H1 (cell line): ENCODE measurements around the gene WDR45. TPM values are rescaled to one million over a fixed set of nuclear protein-coding genes. Genes with fewer than 3 reads are reported as not detected.

Experiments
- CTCF ChIA-PET: fragments of 300-600 bp; sonication (Branson Sonifier 250); formaldehyde crosslinking; loops from one replicate; lab custom pipeline; 2021; ENCODE audit not compliant: partially characterized antibody; lab: Charles Lee
- POLR2A ChIA-PET: fragments of 300-600 bp; sonication (Branson Sonifier 250); formaldehyde crosslinking; loops from one replicate; lab custom pipeline; 2021; ENCODE audit warnings: inconsistent platforms; ENCODE audit not compliant: partially characterized antibody; lab: Charles Lee
- DNase-seq, 2 experiments: peaks; one replicate each; pipeline versions ENCODE4 v3.0.0 to v3.0.0-alpha.2; 2010 to 2022; ENCODE audit warnings: low spot score in 2 of 2, low read depth in 1 of 2, mixed read lengths in 1 of 2
- FAIRE-seq: peaks from 2 replicates; lab custom pipeline; 2011; peaks lifted over from hg19 to GRCh38; lab: Jason Lieb, UNC
- H2AFZ ChIP-seq: 2 replicates; pipeline ENCODE4 v1.8.1; 2012; ENCODE audit warnings: low read length, inconsistent platforms
- H2AK5ac ChIP-seq: 2 replicates; pipeline ENCODE4 v1.6.1; 2013; ENCODE audit warnings: low read depth, low read length
- H2BK120ac ChIP-seq: replicated peaks from 2 replicates; pipeline ENCODE3; 2013; ENCODE audit warnings: low read depth, low read length, inconsistent platforms
- H2BK12ac ChIP-seq: 2 replicates; pipeline ENCODE4 v1.6.1; 2013; ENCODE audit warnings: low read depth, low read length
- H2BK15ac ChIP-seq: 2 replicates; pipeline ENCODE4 v1.6.1; 2013; ENCODE audit warnings: low read length
- H2BK20ac ChIP-seq: 2 replicates; pipeline ENCODE4 v1.6.1; 2013; ENCODE audit warnings: low read length
- H2BK5ac ChIP-seq: 2 replicates; pipeline ENCODE4 v1.6.1; 2013; ENCODE audit warnings: low read depth, low read length
- H3K14ac ChIP-seq: 2 replicates; pipeline ENCODE4 v1.6.1; 2013; ENCODE audit warnings: inconsistent platforms; ENCODE audit not compliant: insufficient read length
- H3K18ac ChIP-seq: 2 replicates; pipeline ENCODE4 v1.6.1; 2013; ENCODE audit warnings: low read length; ENCODE audit errors: extremely low read depth
- H3K23ac ChIP-seq: 2 replicates; pipeline ENCODE4 v1.6.1; 2013; ENCODE audit warnings: inconsistent platforms; ENCODE audit not compliant: insufficient read length
- H3K23me2 ChIP-seq: 2 replicates; pipeline ENCODE4 v1.6.1; 2013; ENCODE audit warnings: low read depth, low read length
- H3K27ac ChIP-seq: 2 replicates; pipeline ENCODE4 v1.6.1; 2011; ENCODE audit warnings: low read depth, low read length, inconsistent platforms
- H3K27me3 ChIP-seq, 4 experiments: replicated peaks in 1 of 4; 1 replicate in 1 of 4; 2 replicates in 3 of 4; pipeline versions ENCODE4 v1.6.1 to v1.8.1; 2011 to 2013; ENCODE audit warnings: low read length in 3 of 4, mild to moderate bottlenecking in 3 of 4, inconsistent platforms in 2 of 4, mixed read lengths in 2 of 4, moderate library complexity in 1 of 4; ENCODE audit not compliant: control insufficient read depth in 3 of 4, insufficient read depth in 3 of 4; ENCODE audit errors: extremely low read depth in 1 of 4
- H3K36me3 ChIP-seq, 4 experiments: 2 replicates each; pipeline versions ENCODE4 v1.6.1 to v1.8.1; 2011 to 2013; ENCODE audit warnings: mild to moderate bottlenecking in 4 of 4, low read length in 3 of 4, moderate library complexity in 2 of 4, control low read depth in 1 of 4, inconsistent platforms in 1 of 4; ENCODE audit not compliant: insufficient read depth in 4 of 4, control insufficient read depth in 2 of 4
- H3K4ac ChIP-seq: replicated peaks from 2 replicates; pipeline ENCODE3; 2013; ENCODE audit warnings: low read length, low read depth, mixed read lengths, inconsistent platforms; ENCODE audit not compliant: insufficient read length
- H3K4me1 ChIP-seq, 4 experiments: replicated peaks in 1 of 4; 1 replicate in 1 of 4; 2 replicates in 3 of 4; pipeline versions ENCODE4 v1.6.1 to v1.8.1; 2011 to 2013; ENCODE audit warnings: low read length in 3 of 4, inconsistent platforms in 2 of 4, mixed read lengths in 1 of 4; ENCODE audit not compliant: insufficient read depth in 4 of 4, control insufficient read depth in 3 of 4
- H3K4me2 ChIP-seq, 2 experiments: 2 replicates each; pipeline versions ENCODE4 v1.6.1 to v1.8.1; 2011 to 2013; ENCODE audit warnings: low read depth in 2 of 2, low read length in 2 of 2, control low read depth in 1 of 2, inconsistent platforms in 1 of 2, mild to moderate bottlenecking in 1 of 2; ENCODE audit not compliant: insufficient read depth in 1 of 2
- H3K4me3 ChIP-seq, 4 experiments: fragments of 200-600, 300-600 bp in 1 of 4; sonication (generic), shearing (Covaris generic), sonication (Bioruptor Twin) in 1 of 4; 2 replicates each; pipeline versions ENCODE4 v1.5.1 to v1.8.1; 2011 to 2016; ENCODE audit warnings: low read length in 4 of 4, low read depth in 3 of 4, control low read depth in 2 of 4, inconsistent platforms in 2 of 4, mild to moderate bottlenecking in 2 of 4, mixed read lengths in 1 of 4, moderate library complexity in 1 of 4; ENCODE audit not compliant: insufficient read depth in 2 of 4; ENCODE audit errors: extremely low read depth in 1 of 4
- H3K56ac ChIP-seq: replicated peaks from 2 replicates; pipeline ENCODE3; 2013; ENCODE audit warnings: low read depth, mild to moderate bottlenecking, mixed read lengths, low read length, inconsistent platforms; ENCODE audit not compliant: insufficient read length
- H3K79me1 ChIP-seq: 2 replicates; pipeline ENCODE4 v1.6.1; 2013; ENCODE audit warnings: low read depth, low read length, control low read depth
- H3K79me2 ChIP-seq, 2 experiments: 2 replicates each; pipeline versions ENCODE4 v1.6.1 to v1.8.1; 2012 to 2013; ENCODE audit warnings: low read length in 2 of 2, mild to moderate bottlenecking in 2 of 2, inconsistent platforms in 1 of 2; ENCODE audit not compliant: insufficient read depth in 2 of 2, control insufficient read depth in 1 of 2
- H3K9ac ChIP-seq, 4 experiments: replicated peaks in 1 of 4; 1 replicate in 1 of 4; 2 replicates in 3 of 4; pipeline versions ENCODE4 v1.6.1 to v1.8.1; 2011 to 2013; ENCODE audit warnings: low read depth in 3 of 4, low read length in 3 of 4, control low read depth in 2 of 4, mild to moderate bottlenecking in 2 of 4, moderate library complexity in 2 of 4, inconsistent platforms in 1 of 4; ENCODE audit errors: extremely low read depth in 1 of 4
- H3K9me3 ChIP-seq, 2 experiments: 2 replicates each; pipeline versions ENCODE4 v1.6.1 to v1.8.1; 2012 to 2013; ENCODE audit warnings: mild to moderate bottlenecking in 2 of 2, moderate library complexity in 2 of 2, control low read depth in 1 of 2, inconsistent platforms in 1 of 2, low read depth in 1 of 2, low read length in 1 of 2, mixed read lengths in 1 of 2; ENCODE audit not compliant: insufficient read depth in 2 of 2
- H4K20me1 ChIP-seq, 2 experiments: replicated peaks in 1 of 2; 2 replicates each; pipeline versions ENCODE3 to v1.8.1; 2011 to 2013; ENCODE audit warnings: inconsistent platforms in 2 of 2, low read length in 2 of 2, mild to moderate bottlenecking in 1 of 2; ENCODE audit not compliant: insufficient read depth in 2 of 2, control insufficient read depth in 1 of 2
- H4K5ac ChIP-seq: 2 replicates; pipeline ENCODE4 v1.6.1; 2013; ENCODE audit warnings: low read length, low read depth, mixed read lengths, inconsistent platforms; ENCODE audit not compliant: insufficient read length
- H4K8ac ChIP-seq: 2 replicates; pipeline ENCODE4 v1.8.0; 2013; ENCODE audit warnings: mild to moderate bottlenecking, moderate library complexity, low read length, inconsistent platforms; ENCODE audit not compliant: insufficient read depth; ENCODE audit errors: extremely low read depth
- H4K91ac ChIP-seq: replicated peaks from 2 replicates; pipeline ENCODE3; 2013; ENCODE audit warnings: low read length, mixed read lengths, inconsistent platforms; ENCODE audit not compliant: insufficient read length
- BACH1 ChIP-seq: IDR thresholded peaks from 2 replicates; pipeline ENCODE4 v1.6.1; 2012; ENCODE audit warnings: low read length, improper control_type of control experiment
- CBX5 ChIP-seq: fragments of 300-800, 300-1000 bp; sonication (generic); IDR thresholded peaks from 2 replicates; pipeline ENCODE4 v1.7.1; 2016; ENCODE audit warnings: antibody characterized with exemption, low read length, low read depth
- EZH2 ChIP-seq: fragments of 200-600 bp; sonication (generic); IDR thresholded peaks from 2 replicates; pipeline ENCODE4 v1.7.1; 2012; ENCODE audit warnings: low read depth, mild to moderate bottlenecking, moderate library complexity, low read length, inconsistent platforms; ENCODE audit not compliant: severe bottlenecking
- JUND ChIP-seq: IDR thresholded peaks from 2 replicates; pipeline ENCODE4 v1.6.1; 2011; ENCODE audit warnings: mild to moderate bottlenecking, improper control_type of control experiment, low read length
- SRF ChIP-seq: IDR thresholded peaks from 2 replicates; pipeline ENCODE4 v1.6.1; 2011; ENCODE audit warnings: mild to moderate bottlenecking, low read depth, low read length, moderate library complexity
- TAF1 ChIP-seq: IDR thresholded peaks from 2 replicates; pipeline ENCODE4 v1.6.1; 2011; ENCODE audit warnings: mild to moderate bottlenecking, low read depth, low read length
- TCF12 ChIP-seq: IDR thresholded peaks from 2 replicates; pipeline ENCODE4 v1.6.1; 2011; ENCODE audit warnings: low read depth, mild to moderate bottlenecking, low read length
- TEAD4 ChIP-seq: IDR thresholded peaks from 2 replicates; pipeline ENCODE4 v1.6.1; 2012; ENCODE audit warnings: low read depth, low read length, inconsistent platforms, mixed read lengths
- ZNF274 ChIP-seq: IDR thresholded peaks from 2 replicates; pipeline ENCODE4 v1.7.0; 2012; ENCODE audit warnings: low read length, borderline replicate concordance; ENCODE audit errors: extremely low read depth
- WGBS, 2 experiments: shearing (Covaris generic) in 1 of 2; methylation state at CpG; one replicate each; pipeline versions ENCODE4 v1.1.6 to v1.1.7; 2013 to 2015; ENCODE audit warnings: low lambda C conversion rate in 2 of 2, mixed read lengths in 2 of 2, inconsistent platforms in 1 of 2, low coverage in 1 of 2, missing lambda C conversion rate in 1 of 2; ENCODE audit not compliant: insufficient replicate concordance in 2 of 2, insufficient coverage in 1 of 2, insufficient read length in 1 of 2; ENCODE audit errors: extremely low coverage in 1 of 2, missing lambda C conversion rate in 1 of 2; 5-methylcytosine and 5-hydroxymethylcytosine counted together
- polyA plus RNA-seq, 7 experiments: library from polyadenylated mRNA; depleted of rRNA in 3 of 7; stranded (reverse) in 5 of 7; unstranded in 2 of 7; fragments of >200 nt in 5 of 7; fragments of 200-250 nt in 2 of 7; gene quantifications; 1 replicate in 5 of 7; 2 replicates in 1 of 7; 4 replicates in 1 of 7; pipeline versions ENCODE4 v1.2.1 to v1.2.3, GENCODE V29; 2011 to 2013; ENCODE audit warnings: missing spikeins in 2 of 7, mixed read lengths in 2 of 7
- total RNA-seq: library from RNA; stranded (reverse); fragmentation: NEBNext Ultra II Directional; extraction: Animal tissue kit (Norgen Biotek cat#: 25700); gene quantifications from 2 replicates; pipeline ENCODE4 v1.2.1, GENCODE V29; 2021
- TF ChIP-seq, protein P1 (sequence below): IDR thresholded peaks from 2 replicates; pipeline ENCODE4 v1.6.1; 2011; ENCODE audit warnings: low read depth, mild to moderate bottlenecking, low read length; ENCODE audit not compliant: insufficient read depth

The WDR45 gene
- total and polyA plus RNA-seq, 2 of the 8 experiments (the other 6 are each of a cell fraction or from before 2014, with no cell fraction given) = 27.9 to 49.7 TPM

DNA sequence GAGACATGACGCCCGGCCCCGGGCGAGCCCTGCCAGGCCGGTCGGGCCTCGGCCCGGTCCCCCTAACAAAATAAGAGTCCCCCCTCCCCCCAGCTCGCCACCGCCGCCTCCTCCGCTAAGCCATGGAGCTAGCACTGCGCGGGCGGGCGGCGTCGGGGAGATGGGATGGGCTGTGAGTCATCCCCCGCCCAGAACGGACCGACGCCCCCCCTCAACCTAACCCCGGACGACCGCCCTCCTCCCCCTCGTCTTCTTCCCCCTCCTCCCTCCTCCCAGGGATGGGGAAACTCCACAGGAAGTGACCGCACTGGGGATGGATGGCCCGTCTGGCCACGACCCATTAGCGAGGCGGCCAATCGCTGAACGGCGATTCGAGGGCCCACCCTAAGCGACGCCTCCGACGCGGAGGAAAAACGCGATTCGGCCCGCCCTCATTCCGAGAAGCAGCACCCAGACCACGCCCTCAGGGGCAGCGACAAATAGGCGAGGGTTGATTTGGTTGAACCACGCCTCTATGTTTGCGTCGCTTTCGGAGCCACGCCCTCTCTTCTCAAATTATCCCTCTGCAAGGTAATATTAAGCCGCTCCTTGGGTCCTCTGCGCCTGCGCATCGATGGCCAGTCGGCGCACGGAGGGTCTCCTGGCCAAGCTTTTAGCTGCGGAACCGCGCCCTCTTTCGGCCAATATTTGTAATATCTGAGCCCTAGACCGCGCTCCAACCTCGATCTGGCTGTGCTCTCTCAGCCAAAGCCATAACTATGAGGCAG lies 36.3 kb downstream of the WDR45 start, which contains the start of gene TFE3:
Gene TFE3, minus strand, starts transcription at position 138 of the 767 bp plus-strand sequence. Its CDS starts 131 bp downstream, at position 7.
- Histone ChIP-seq H3K23me2 (peaks cover 2% of the 10 kb centered on the region; the same call in 1 of the 2 replicates), H4K20me1 (no peaks in the 10 kb centered on the region), H3K9ac (peak within 1 kb of the TSS; percentile 13 to 82 (median 53)), H2BK12ac (0 out of 2 replicates have a peak within 1 kb of the TSS, but pooled peaks have one; percentile 60), H3K9me3 (no peaks in the 10 kb centered on the region), H3K18ac (peak within 1 kb of the TSS; percentile 48), H2AK5ac (no peak within 1 kb of the TSS), H4K8ac (no peak within 1 kb of the TSS; the same call in 1 of the 2 replicates), H3K56ac (no peak within 1 kb of the TSS), H3K79me1 (no peaks in the 10 kb centered on the region), H4K5ac (peak within 1 kb of the TSS; percentile 64), H3K4ac (no peak within 1 kb of the TSS), H3K79me2 (peaks cover 9 to 28% of the 10 kb centered on the region in 2 experiments; a peak in 3 of 4 replicates), H3K36me3 (peaks cover 5 to 12% (median 8%) of the 10 kb centered on the region in 4 experiments; a peak in 6 of 8 replicates), H2BK120ac (peak within 1 kb of the TSS; percentile 67), H2BK20ac (no peak within 1 kb of the TSS), H2AFZ (no peak within 1 kb of the TSS), H3K4me2 (peak within 1 kb of the TSS; percentile 67 to 75), H3K27ac (peak within 1 kb of the TSS; percentile 81), H3K23ac (no peak within 1 kb of the TSS), H3K27me3 (no peaks in the 10 kb centered on the region), H4K91ac (peak within 1 kb of the TSS; percentile 66), H3K4me1 (peaks cover 6 to 13% (median 7%) of the 10 kb centered on the region in 4 experiments), H2BK5ac (peak within 1 kb of the TSS; percentile 85; the same call in 1 of the 2 replicates), H3K14ac (no peak within 1 kb of the TSS), H3K4me3 (peak within 1 kb of the TSS; percentile 73 to 95 (median 86)), H2BK15ac (peak within 1 kb of the TSS; percentile 81; the same call in 1 of the 2 replicates)
- WGBS, 2 experiments = 2% methylated on average over 38 of the region's 67 CpGs; no CpG with 5 or more reads in 1 of the 2 experiments
- ChIA-PET POLR2A (interaction anchor here (1.2 to 3.1 kb wide), 9 partner anchors 10 to 146 kb away, joined by 3 to 16 read pairs (median 4); partner anchors contain the start of genes GRIPAP1, KCND1, OTUD5 and PQBP1), CTCF (interaction anchor here (0.9 to 1.6 kb wide), 5 partner anchors 16 to 72 kb away, joined by 3 to 5 read pairs (median 5); partner anchors contain the start of gene KCND1)
- FAIRE-seq (peak; percentile 95), DNase-seq (peak; percentile 88 to 96)
- TF ChIP-seq EZH2 = no peak
- TF ChIP-seq TAF1 = 0 out of 2 replicates have a peak, but pooled peaks have one; percentile 34
- no peak for TF ChIP-seq BACH1
- TF ChIP-seq, protein P1, sequence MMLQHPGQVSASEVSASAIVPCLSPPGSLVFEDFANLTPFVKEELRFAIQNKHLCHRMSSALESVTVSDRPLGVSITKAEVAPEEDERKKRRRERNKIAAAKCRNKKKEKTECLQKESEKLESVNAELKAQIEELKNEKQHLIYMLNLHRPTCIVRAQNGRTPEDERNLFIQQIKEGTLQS = 0 out of 2 replicates have a peak, but pooled peaks have one; percentile 13
- peak; percentile 74; the same call in 1 of the 2 replicates for TF ChIP-seq JUND
- 0 out of 2 replicates have a peak, but pooled peaks have one; percentile 63 for TF ChIP-seq TEAD4
- TF ChIP-seq TCF12 = no peak
- TF ChIP-seq SRF = no peak
- TF ChIP-seq ZNF274 = no peak
- TF ChIP-seq CBX5 = no peak
